OCI-LY1 (cell line): ENCODE data around the gene HOXD10.

Experiments used
- H2AFZ ChIP-seq: fragments of 200-600 bp; sonication (generic), shearing (Covaris generic); 2 replicates; pipeline ENCODE4 v1.6.0; 2014; ENCODE audit warnings: antibody characterized with exemption, mild to moderate bottlenecking, low read length
- H3F3A ChIP-seq: fragments of 200-600 bp; sonication (generic), shearing (Covaris generic); 2 replicates; pipeline ENCODE4 v1.6.0; 2014; ENCODE audit warnings: mild to moderate bottlenecking, antibody characterized with exemption, low read length, moderate library complexity; ENCODE audit not compliant: insufficient read depth
- H3K27ac ChIP-seq: fragments of 200-600 bp; sonication (generic); 2 replicates; pipeline ENCODE4 v1.5.1; 2014; ENCODE audit warnings: low read length, mixed run types, mild to moderate bottlenecking, low read depth; ENCODE audit not compliant: poor library complexity, severe bottlenecking
- H3K27me3 ChIP-seq: fragments of 200-600 bp; sonication (generic); 2 replicates; pipeline ENCODE4 v1.6.0; 2014; ENCODE audit warnings: antibody characterized with exemption, mild to moderate bottlenecking, low read length, moderate library complexity; ENCODE audit not compliant: insufficient read depth
- H3K36me3 ChIP-seq: fragments of 200-600 bp; sonication (generic); 2 replicates; pipeline ENCODE4 v1.6.1; 2014; ENCODE audit warnings: mild to moderate bottlenecking, antibody characterized with exemption, low read length, moderate library complexity, mixed read lengths; ENCODE audit not compliant: insufficient read depth
- H3K4me1 ChIP-seq: fragments of 200-600 bp; sonication (generic); 2 replicates; pipeline ENCODE4 v1.5.1; 2014; ENCODE audit warnings: mild to moderate bottlenecking, low read length, moderate library complexity; ENCODE audit not compliant: insufficient read depth, severe bottlenecking
- H3K4me2 ChIP-seq: fragments of 200-600 bp; sonication (generic), shearing (Covaris generic); 2 replicates; pipeline ENCODE4 v1.6.1; 2014; ENCODE audit warnings: low read length
- H3K4me3 ChIP-seq: fragments of 200-600 bp; sonication (generic); 2 replicates; pipeline ENCODE4 v1.5.1; 2014; ENCODE audit warnings: low read length, low read depth, mild to moderate bottlenecking, mixed read lengths; ENCODE audit not compliant: poor library complexity, severe bottlenecking
- H3K79me2 ChIP-seq: fragments of 200-600 bp; shearing (Covaris generic); 2 replicates; pipeline ENCODE4 v1.6.1; 2016; ENCODE audit warnings: mixed run types, low read length, mixed read lengths; ENCODE audit not compliant: insufficient read depth
- H3K9ac ChIP-seq: fragments of 200-600 bp; sonication (generic), shearing (Covaris generic); 2 replicates; pipeline ENCODE4 v1.6.1; 2014; ENCODE audit warnings: mild to moderate bottlenecking, low read length, mixed read lengths
- H3K9me2 ChIP-seq: fragments of 200-600 bp; sonication (generic), shearing (Covaris generic); 2 replicates; pipeline ENCODE4 v1.6.1; 2014; ENCODE audit warnings: low read depth, mild to moderate bottlenecking, low read length, mixed read lengths
- H3K9me3 ChIP-seq: fragments of 200-600 bp; shearing (Covaris generic); 2 replicates; pipeline ENCODE4 v1.6.1; 2014; ENCODE audit warnings: low read length, mixed read lengths
- H4K20me1 ChIP-seq: fragments of 200-600 bp; sonication (generic), shearing (Covaris generic); 2 replicates; pipeline ENCODE4 v1.6.0; 2016; ENCODE audit warnings: mild to moderate bottlenecking, low read length; ENCODE audit not compliant: insufficient read depth
- EZH2 ChIP-seq: fragments of 200-600 bp; sonication (generic), shearing (Covaris generic); IDR thresholded peaks from 2 replicates; pipeline ENCODE4 v1.8.0; 2017; ENCODE audit warnings: borderline replicate concordance, mixed run types, mild to moderate bottlenecking, antibody characterized with exemption, low read length, moderate library complexity, mixed read lengths
- TF ChIP-seq, protein P1 (sequence below): fragments of 200-600 bp; sonication (generic), shearing (Covaris generic); IDR thresholded peaks from 2 replicates; pipeline ENCODE4 v1.5.1; 2017; ENCODE audit warnings: mild to moderate bottlenecking, antibody characterized with exemption, low read length, moderate library complexity, mixed read lengths

Gene HOXD10

DNA sequence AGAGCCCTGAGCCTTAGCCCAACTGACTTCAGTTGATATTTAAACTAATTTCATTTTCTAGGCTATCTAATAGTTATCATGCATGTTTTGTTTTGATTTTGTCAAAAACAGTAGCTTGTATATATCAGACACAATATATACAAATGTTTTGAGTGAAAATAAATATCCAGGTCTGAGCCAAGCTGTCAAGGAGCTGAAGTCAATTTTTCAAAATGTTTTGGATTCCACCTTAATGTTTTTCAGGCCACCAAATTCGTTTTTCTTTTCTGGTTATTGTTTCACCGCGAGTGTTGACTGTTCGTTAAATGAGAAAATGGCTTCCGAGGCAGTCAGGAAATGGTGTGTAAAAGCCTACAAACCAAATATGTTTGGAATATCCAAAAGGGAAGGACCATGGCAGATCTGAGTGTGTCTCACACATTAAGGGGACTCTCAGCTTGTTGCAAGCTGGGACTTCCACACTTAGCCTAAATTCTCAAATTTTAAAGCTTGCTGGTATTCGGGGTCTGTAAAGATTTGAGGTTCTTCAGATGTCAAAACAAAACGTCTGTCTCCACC lies 14.2 kb upstream of the HOXD10 start:
- H3K27ac ChIP-seq = no peak overlapping the region
- no peak overlapping the region for H3K9ac ChIP-seq
- no peaks in the 10 kb centered on the region for H3K27me3 ChIP-seq
- H3K4me3 ChIP-seq = no peak overlapping the region
- no peaks in the 10 kb centered on the region for H3K9me2 ChIP-seq
- no peaks in the 10 kb centered on the region for H3K9me3 ChIP-seq
- peaks cover 8% of the 10 kb centered on the region for H3K4me1 ChIP-seq
- H3F3A ChIP-seq = no peaks in the 10 kb centered on the region
- no peak overlapping the region for H2AFZ ChIP-seq
- H3K79me2 ChIP-seq = no peaks in the 10 kb centered on the region
- TF ChIP-seq, protein P1, sequence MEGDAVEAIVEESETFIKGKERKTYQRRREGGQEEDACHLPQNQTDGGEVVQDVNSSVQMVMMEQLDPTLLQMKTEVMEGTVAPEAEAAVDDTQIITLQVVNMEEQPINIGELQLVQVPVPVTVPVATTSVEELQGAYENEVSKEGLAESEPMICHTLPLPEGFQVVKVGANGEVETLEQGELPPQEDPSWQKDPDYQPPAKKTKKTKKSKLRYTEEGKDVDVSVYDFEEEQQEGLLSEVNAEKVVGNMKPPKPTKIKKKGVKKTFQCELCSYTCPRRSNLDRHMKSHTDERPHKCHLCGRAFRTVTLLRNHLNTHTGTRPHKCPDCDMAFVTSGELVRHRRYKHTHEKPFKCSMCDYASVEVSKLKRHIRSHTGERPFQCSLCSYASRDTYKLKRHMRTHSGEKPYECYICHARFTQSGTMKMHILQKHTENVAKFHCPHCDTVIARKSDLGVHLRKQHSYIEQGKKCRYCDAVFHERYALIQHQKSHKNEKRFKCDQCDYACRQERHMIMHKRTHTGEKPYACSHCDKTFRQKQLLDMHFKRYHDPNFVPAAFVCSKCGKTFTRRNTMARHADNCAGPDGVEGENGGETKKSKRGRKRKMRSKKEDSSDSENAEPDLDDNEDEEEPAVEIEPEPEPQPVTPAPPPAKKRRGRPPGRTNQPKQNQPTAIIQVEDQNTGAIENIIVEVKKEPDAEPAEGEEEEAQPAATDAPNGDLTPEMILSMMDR = no peak
- TF ChIP-seq EZH2 = no peak
- H3K36me3 ChIP-seq = no peaks in the 10 kb centered on the region
- H4K20me1 ChIP-seq = no peaks in the 10 kb centered on the region
- H3K4me2 ChIP-seq = no peak overlapping the region

DNA sequence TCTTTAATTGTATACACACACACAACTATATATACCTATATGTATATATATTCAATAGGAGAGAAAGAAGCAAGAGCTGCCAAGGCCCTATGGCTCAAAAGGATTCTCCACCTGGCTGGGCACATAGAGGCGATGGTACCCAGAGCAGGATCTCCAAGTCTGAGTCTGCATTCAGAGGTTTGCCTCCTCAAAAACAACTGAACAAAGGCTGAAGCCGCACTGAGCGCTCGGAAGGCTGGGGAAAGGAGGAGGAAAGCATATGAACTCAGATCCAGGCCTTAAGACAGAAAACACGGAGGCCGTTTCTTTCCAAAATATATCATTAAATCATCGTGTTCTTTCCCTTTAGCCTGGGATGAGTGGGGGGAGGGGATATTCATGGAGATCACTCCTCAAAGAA lies 13.4 kb upstream of the HOXD10 start:
- TF ChIP-seq EZH2 = no peak
- TF ChIP-seq, protein P1 = no peak
- Histone ChIP-seq H3K9ac (no peak overlapping the region), H3K79me2 (no peaks in the 10 kb centered on the region), H3K4me2 (no peak overlapping the region), H3K27ac (no peak overlapping the region), H3K9me2 (no peaks in the 10 kb centered on the region), H4K20me1 (no peaks in the 10 kb centered on the region), H3K9me3 (no peaks in the 10 kb centered on the region), H3F3A (no peaks in the 10 kb centered on the region), H3K36me3 (no peaks in the 10 kb centered on the region), H3K27me3 (no peaks in the 10 kb centered on the region), H2AFZ (no peak overlapping the region), H3K4me3 (no peak overlapping the region), H3K4me1 (peaks cover 5% of the 10 kb centered on the region)

DNA sequence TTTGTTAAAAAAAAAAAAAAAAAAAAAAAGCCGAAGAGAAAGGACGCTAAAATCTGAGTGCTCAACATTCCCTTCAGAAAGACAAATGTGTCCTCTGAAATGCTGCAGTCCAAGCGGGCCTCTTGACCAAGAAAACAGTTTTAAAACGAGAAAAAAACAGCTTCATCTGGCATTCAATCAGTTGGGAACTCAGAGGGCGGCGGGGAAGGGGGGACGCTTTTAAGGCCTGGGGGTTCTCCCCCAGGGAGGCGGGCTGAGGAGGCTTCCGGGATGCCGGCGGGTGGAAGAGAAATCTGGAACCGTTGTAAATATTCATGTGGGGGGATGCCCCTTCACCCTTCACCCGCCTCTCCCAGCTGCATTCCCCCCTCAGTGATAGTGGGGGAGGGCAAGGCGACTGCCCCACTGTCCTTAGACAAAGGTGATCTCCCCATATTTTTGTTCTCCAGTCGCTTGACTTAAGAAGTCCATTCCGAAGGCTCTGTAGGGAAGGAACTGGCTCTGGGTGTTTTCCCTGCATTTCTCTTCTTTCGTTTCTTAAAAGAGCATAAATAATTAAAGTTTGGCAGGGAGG lies 12.7 kb upstream of the HOXD10 start:
- Histone ChIP-seq H3K9me2 (no peaks in the 10 kb centered on the region), H3K36me3 (no peaks in the 10 kb centered on the region), H3K79me2 (no peaks in the 10 kb centered on the region), H3K27me3 (no peaks in the 10 kb centered on the region), H3K9me3 (no peaks in the 10 kb centered on the region), H3K27ac (no peak overlapping the region), H2AFZ (no peak overlapping the region), H3F3A (no peaks in the 10 kb centered on the region), H3K9ac (no peak overlapping the region), H3K4me3 (no peak overlapping the region), H4K20me1 (no peaks in the 10 kb centered on the region), H3K4me2 (no peak overlapping the region), H3K4me1 (peaks cover 5% of the 10 kb centered on the region)
- TF ChIP-seq EZH2 = no peak
- TF ChIP-seq, protein P1 = no peak
